PC-3 (cell line): Measurements from ENCODE around the gene TNFRSF17.
"Not testable (repeated sequence)": the region's sequence is repeated elsewhere in the genome, so short reads cannot be mapped to it uniquely, and the experiment has no call there.

Experiments
- EZH2 ChIP-seq: fragments of 300-600 bp; sonication (generic); IDR thresholded peaks from one replicate; pipeline ENCODE4 v1.6.1; 2017; ENCODE audit warnings: antibody characterized with exemption, mild to moderate bottlenecking, low read length; ENCODE audit not compliant: unreplicated experiment
- EZH2phosphoT487 ChIP-seq: fragments of 300-600 bp; sonication (generic); IDR thresholded peaks from 2 replicates; pipeline ENCODE4 v1.6.1; 2018; ENCODE audit warnings: mild to moderate bottlenecking, antibody characterized with exemption, low read length, borderline replicate concordance
- TF ChIP-seq, protein P1 (sequence below): fragments of 300-600 bp; sonication (generic); conservative IDR thresholded peaks from 2 replicates; pipeline ENCODE4 v1.5.1; 2017; ENCODE audit warnings: antibody characterized with exemption, low read depth, mild to moderate bottlenecking, low read length

- TF ChIP-seq, protein P1, sequence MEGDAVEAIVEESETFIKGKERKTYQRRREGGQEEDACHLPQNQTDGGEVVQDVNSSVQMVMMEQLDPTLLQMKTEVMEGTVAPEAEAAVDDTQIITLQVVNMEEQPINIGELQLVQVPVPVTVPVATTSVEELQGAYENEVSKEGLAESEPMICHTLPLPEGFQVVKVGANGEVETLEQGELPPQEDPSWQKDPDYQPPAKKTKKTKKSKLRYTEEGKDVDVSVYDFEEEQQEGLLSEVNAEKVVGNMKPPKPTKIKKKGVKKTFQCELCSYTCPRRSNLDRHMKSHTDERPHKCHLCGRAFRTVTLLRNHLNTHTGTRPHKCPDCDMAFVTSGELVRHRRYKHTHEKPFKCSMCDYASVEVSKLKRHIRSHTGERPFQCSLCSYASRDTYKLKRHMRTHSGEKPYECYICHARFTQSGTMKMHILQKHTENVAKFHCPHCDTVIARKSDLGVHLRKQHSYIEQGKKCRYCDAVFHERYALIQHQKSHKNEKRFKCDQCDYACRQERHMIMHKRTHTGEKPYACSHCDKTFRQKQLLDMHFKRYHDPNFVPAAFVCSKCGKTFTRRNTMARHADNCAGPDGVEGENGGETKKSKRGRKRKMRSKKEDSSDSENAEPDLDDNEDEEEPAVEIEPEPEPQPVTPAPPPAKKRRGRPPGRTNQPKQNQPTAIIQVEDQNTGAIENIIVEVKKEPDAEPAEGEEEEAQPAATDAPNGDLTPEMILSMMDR: not testable (repeated sequence)
- not testable (repeated sequence) for TF ChIP-seq EZH2phosphoT487, EZH2
Measured at GRCh38 chr16:11924046-11924445, 41.0 kb upstream of the TNFRSF17 start.
